Liver (tissue), 9 donors: ENCODE data around the gene FKBP9. TPM values are rescaled to one million over a fixed set of nuclear protein-coding genes. Genes with fewer than 3 reads are reported as not detected.
A peak's percentile ranks its signal among the peaks of the same experiment; 100 is the strongest.

Experiments used
- DNase-seq: peaks from one replicate; pipeline ENCODE4 v3.0.0-alpha.2; 2017; ENCODE audit warnings: low spot score
- H3K27ac ChIP-seq, 2 donors: one replicate each; pipeline ENCODE4 v1.7.0; 2013; ENCODE audit warnings: inconsistent platforms in 2 of 2, low read length in 2 of 2, control low read depth in 1 of 2, low read depth in 1 of 2, mild to moderate bottlenecking in 1 of 2
- H3K27me3 ChIP-seq, 4 donors: one replicate each; pipeline versions ENCODE4 v1.6.1 to v1.7.0; 2013; ENCODE audit warnings: low read length in 3 of 4, inconsistent platforms in 1 of 4, mild to moderate bottlenecking in 1 of 4, moderate library complexity in 1 of 4; ENCODE audit not compliant: control insufficient read depth in 4 of 4, insufficient read depth in 4 of 4
- H3K36me3 ChIP-seq, 4 donors: one replicate each; pipeline versions ENCODE4 v1.6.1 to v1.7.0; 2013; ENCODE audit warnings: low read length in 3 of 4, mild to moderate bottlenecking in 3 of 4, low read depth in 1 of 4, moderate library complexity in 1 of 4; ENCODE audit not compliant: control insufficient read depth in 4 of 4, insufficient read depth in 3 of 4
- H3K4me1 ChIP-seq, 4 donors: one replicate each; pipeline versions ENCODE4 v1.6.1 to v1.7.0; 2013; ENCODE audit warnings: low read length in 3 of 4, mild to moderate bottlenecking in 3 of 4, moderate library complexity in 1 of 4; ENCODE audit not compliant: control insufficient read depth in 4 of 4, insufficient read depth in 4 of 4
- H3K4me3 ChIP-seq, 3 donors: one replicate each; pipeline versions ENCODE4 v1.6.1 to v1.7.0; 2013; ENCODE audit warnings: low read length in 3 of 3, control low read depth in 1 of 3, low read depth in 1 of 3, mild to moderate bottlenecking in 1 of 3
- H3K9ac ChIP-seq, 2 donors: one replicate each; pipeline ENCODE4 v1.7.0; 2013; ENCODE audit warnings: low read length in 2 of 2, mild to moderate bottlenecking in 2 of 2, moderate library complexity in 2 of 2, control low read depth in 1 of 2, low read depth in 1 of 2
- H3K9me3 ChIP-seq, 4 donors: one replicate each; pipeline versions ENCODE4 v1.6.1 to v1.7.0; 2013; ENCODE audit warnings: low read length in 3 of 4; ENCODE audit not compliant: control insufficient read depth in 4 of 4
- ATF3 ChIP-seq: IDR thresholded peaks from 2 replicates; pipeline ENCODE4 v1.6.1; 2016; ENCODE audit warnings: antibody characterized with exemption
- EGR1 ChIP-seq, 2 donors: IDR thresholded peaks; 2 replicates each; pipeline ENCODE4 v1.6.1; 2016 to 2018; ENCODE audit warnings: antibody characterized with exemption in 2 of 2, low read depth in 2 of 2
- FOXA2 ChIP-seq: IDR thresholded peaks from 2 replicates; pipeline ENCODE4 v1.6.1; 2016; ENCODE audit warnings: antibody characterized with exemption
- GABPA ChIP-seq, 2 donors: IDR thresholded peaks in 1 of 2; conservative IDR thresholded peaks in 1 of 2; 2 replicates each; pipeline ENCODE4 v1.6.1; 2016; ENCODE audit warnings: antibody characterized with exemption in 2 of 2, mild to moderate bottlenecking in 1 of 2, moderate library complexity in 1 of 2
- HNF4A ChIP-seq, 2 donors: conservative IDR thresholded peaks; 2 replicates each; pipeline ENCODE4 v1.6.1; 2016; ENCODE audit warnings: antibody characterized with exemption in 2 of 2, mild to moderate bottlenecking in 2 of 2
- NR2F2 ChIP-seq: IDR thresholded peaks from 2 replicates; pipeline ENCODE4 v1.6.1; 2016; ENCODE audit warnings: antibody characterized with exemption
- REST ChIP-seq: IDR thresholded peaks from 2 replicates; pipeline ENCODE4 v1.6.1; 2016; ENCODE audit warnings: antibody characterized with exemption, mild to moderate bottlenecking
- RXRA ChIP-seq, 2 donors: IDR thresholded peaks; 2 replicates each; pipeline ENCODE4 v1.6.1; 2017 to 2018; ENCODE audit warnings: antibody characterized with exemption in 2 of 2, mild to moderate bottlenecking in 1 of 2
- SP1 ChIP-seq: IDR thresholded peaks from 2 replicates; pipeline ENCODE4 v1.6.1; 2018; ENCODE audit warnings: antibody characterized with exemption, mild to moderate bottlenecking
- TAF1 ChIP-seq: conservative IDR thresholded peaks from 2 replicates; pipeline ENCODE4 v1.6.1; 2016; ENCODE audit warnings: antibody characterized with exemption, mild to moderate bottlenecking
- ZBTB33 ChIP-seq: IDR thresholded peaks from 2 replicates; pipeline ENCODE4 v1.6.1; 2016; ENCODE audit warnings: antibody characterized with exemption
- WGBS: extraction: QIAGEN DNeasy Blood & Tissue Kit; methylation state at CpG from one replicate; pipeline ENCODE4 v1.1.7; 2013; 5-methylcytosine and 5-hydroxymethylcytosine counted together
- polyA plus RNA-seq, 2 donors: library from polyadenylated mRNA; stranded (reverse) in 1 of 2; unstranded in 1 of 2; fragments of 200-250 nt in 1 of 2; fragments of >200 nt in 1 of 2; fragmentation: Nextera tagmentation in 1 of 2; extraction: Ambion mirVana in 1 of 2; gene quantifications; one replicate each; pipeline versions ENCODE4 v1.2.1 to v1.2.3, GENCODE V29; 2013 to 2015
- total RNA-seq, 2 donors: library from RNA; depleted of rRNA; stranded (reverse); fragments of >200 nt; gene quantifications; one replicate each; pipeline ENCODE4 v1.2.3, GENCODE V29; 2014
- TF ChIP-seq, protein P1 (sequence below): IDR thresholded peaks from 2 replicates; pipeline ENCODE4 v1.6.1; 2016; ENCODE audit warnings: antibody characterized with exemption
- TF ChIP-seq, protein P2 (sequence below): fragments of 150-350 bp; IDR thresholded peaks from 2 replicates; pipeline ENCODE4 v1.5.1; 2017; ENCODE audit warnings: improper control_type of control experiment, low read depth, low read length; ENCODE audit not compliant: missing input control
- donor health status: healthy.
- donor health status: healthy.
- donor health status: healthy.
- donor health status: healthy.
- donor health status: healthy.

Gene FKBP9
- total and polyA plus RNA-seq, 4 donors = 13.7 to 44.8 (median 20.2) TPM

- TF ChIP-seq NR2F2 (peak; percentile 56), SP1 (no peak), HNF4A (conservative IDR thresholded peaks at IDR 0.05) (no peak), TAF1 (no peak)
- H3K9ac ChIP-seq = no peak overlapping the region
- DNase-seq = peak; percentile 46
- 73% methylated on average over 10 of the region's 10 CpGs for WGBS
- H3K4me3 ChIP-seq = no peak overlapping the region
- H3K4me1 ChIP-seq = peaks cover 0 to 8% (median 4%) of the 10 kb centered on the region in 4 donors
- H3K27ac ChIP-seq = no peak overlapping the region
- no peaks in the 10 kb centered on the region for H3K9me3 ChIP-seq
- no peaks in the 10 kb centered on the region for H3K27me3 ChIP-seq
- peaks cover 0 to 3% (median 0%) of the 10 kb centered on the region in 4 donors for H3K36me3 ChIP-seq
These were observed 19.7 kb upstream of the FKBP9 start for GRCh38 chr7:32937344-32938174.

GRCh38 chr7:32941181-32941580, 16.1 kb upstream of the FKBP9 start:
- DNase-seq = no peak
- no peaks in the 10 kb centered on the region for H3K36me3 ChIP-seq
- H3K27ac ChIP-seq = no peak overlapping the region
- no peaks in the 10 kb centered on the region for H3K27me3 ChIP-seq
- peaks cover 0 to 11% (median 4%) of the 10 kb centered on the region in 4 donors for H3K4me1 ChIP-seq
- TF ChIP-seq FOXA2 = no peak
- WGBS = 74% methylated on average over 5 of the region's 5 CpGs
- no peak overlapping the region for H3K4me3 ChIP-seq
- no peak overlapping the region for H3K9ac ChIP-seq
- no peaks in the 10 kb centered on the region for H3K9me3 ChIP-seq

- WGBS = 18% methylated on average over 22 of the region's 22 CpGs
- H3K27ac ChIP-seq = peak overlapping the region; percentile 86 to 91
- no peaks in the 10 kb centered on the region for H3K27me3 ChIP-seq
- H3K36me3 ChIP-seq = no peaks in the 10 kb centered on the region
- peak overlapping the region; percentile 59 to 77 for H3K9ac ChIP-seq
- H3K4me1 ChIP-seq = peaks cover 0 to 11% (median 4%) of the 10 kb centered on the region in 4 donors
- peak overlapping the region; percentile 51 to 83 (median 83) for H3K4me3 ChIP-seq
- TF ChIP-seq REST (no peak), EGR1 (IDR thresholded peaks at IDR 0.05; ENCODE audit: low read depth in 2 of 2) (no peak), SP1 (no peak), TAF1 (no peak), RXRA (IDR thresholded peaks at IDR 0.05) (no peak), ZBTB33 (no peak), FOXA2 (no peak), HNF4A (conservative IDR thresholded peaks at IDR 0.05) (no peak), NR2F2 (no peak), ATF3 (no peak), GABPA (IDR thresholded peaks at IDR 0.05 in 1 of 2, conservative IDR thresholded peaks at IDR 0.05 in 1 of 2) (no peak)
- TF ChIP-seq, protein P1, sequence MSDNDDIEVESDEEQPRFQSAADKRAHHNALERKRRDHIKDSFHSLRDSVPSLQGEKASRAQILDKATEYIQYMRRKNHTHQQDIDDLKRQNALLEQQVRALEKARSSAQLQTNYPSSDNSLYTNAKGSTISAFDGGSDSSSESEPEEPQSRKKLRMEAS = no peak
- TF ChIP-seq, protein P2, sequence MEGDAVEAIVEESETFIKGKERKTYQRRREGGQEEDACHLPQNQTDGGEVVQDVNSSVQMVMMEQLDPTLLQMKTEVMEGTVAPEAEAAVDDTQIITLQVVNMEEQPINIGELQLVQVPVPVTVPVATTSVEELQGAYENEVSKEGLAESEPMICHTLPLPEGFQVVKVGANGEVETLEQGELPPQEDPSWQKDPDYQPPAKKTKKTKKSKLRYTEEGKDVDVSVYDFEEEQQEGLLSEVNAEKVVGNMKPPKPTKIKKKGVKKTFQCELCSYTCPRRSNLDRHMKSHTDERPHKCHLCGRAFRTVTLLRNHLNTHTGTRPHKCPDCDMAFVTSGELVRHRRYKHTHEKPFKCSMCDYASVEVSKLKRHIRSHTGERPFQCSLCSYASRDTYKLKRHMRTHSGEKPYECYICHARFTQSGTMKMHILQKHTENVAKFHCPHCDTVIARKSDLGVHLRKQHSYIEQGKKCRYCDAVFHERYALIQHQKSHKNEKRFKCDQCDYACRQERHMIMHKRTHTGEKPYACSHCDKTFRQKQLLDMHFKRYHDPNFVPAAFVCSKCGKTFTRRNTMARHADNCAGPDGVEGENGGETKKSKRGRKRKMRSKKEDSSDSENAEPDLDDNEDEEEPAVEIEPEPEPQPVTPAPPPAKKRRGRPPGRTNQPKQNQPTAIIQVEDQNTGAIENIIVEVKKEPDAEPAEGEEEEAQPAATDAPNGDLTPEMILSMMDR = no peak
- H3K9me3 ChIP-seq = no peaks in the 10 kb centered on the region
- DNase-seq = no peak
These were observed 15.4 kb upstream of the FKBP9 start for GRCh38 chr7:32941681-32942414.
